Osteocyte (in vitro differentiated cells): ENCODE data around the gene ACP7. TPM values are rescaled to one million over a fixed set of nuclear protein-coding genes. Genes with fewer than 3 reads are reported as not detected.

Source experiments
- DNase-seq: peaks from one replicate; pipeline ENCODE4 v3.0.0; 2021; ENCODE audit warnings: mixed read lengths; ENCODE audit not compliant: unreplicated experiment; ENCODE audit errors: extremely low spot score
- H3K27ac Mint-ChIP-seq: one replicate; pipeline ENCODE4 v1.8.0; 2021; ENCODE audit warnings: mild to moderate bottlenecking, mixed read lengths; ENCODE audit not compliant: unreplicated experiment
- H3K27me3 Mint-ChIP-seq: one replicate; pipeline ENCODE4 v1.8.0; 2021; ENCODE audit warnings: mixed read lengths; ENCODE audit not compliant: unreplicated experiment
- H3K36me3 Mint-ChIP-seq: one replicate; pipeline ENCODE4 v1.8.0; 2021; ENCODE audit warnings: mixed read lengths; ENCODE audit not compliant: unreplicated experiment
- H3K4me1 Mint-ChIP-seq: one replicate; pipeline ENCODE4 v1.8.0; 2021; ENCODE audit warnings: mixed read lengths; ENCODE audit not compliant: unreplicated experiment
- H3K4me3 Mint-ChIP-seq: one replicate; pipeline ENCODE4 v1.8.0; 2021; ENCODE audit warnings: mild to moderate bottlenecking, moderate library complexity, mixed read lengths; ENCODE audit not compliant: unreplicated experiment
- H3K9me3 Mint-ChIP-seq: one replicate; pipeline ENCODE4 v1.8.0; 2021; ENCODE audit warnings: mixed read lengths; ENCODE audit not compliant: unreplicated experiment
- CTCF ChIP-seq: fragments of 200-600 bp; sonication (generic); IDR thresholded peaks from 2 replicates; pipeline ENCODE4 v1.5.0; 2021; ENCODE audit warnings: antibody characterized with exemption, mild to moderate bottlenecking, moderate library complexity
- total RNA-seq: library from RNA; stranded (reverse); gene quantifications from 2 replicates; pipeline ENCODE4 v1.2.1, GENCODE V29; 2021

The ACP7 gene
- total RNA-seq, 1 donor from 2014 or later: not detected

DNA sequence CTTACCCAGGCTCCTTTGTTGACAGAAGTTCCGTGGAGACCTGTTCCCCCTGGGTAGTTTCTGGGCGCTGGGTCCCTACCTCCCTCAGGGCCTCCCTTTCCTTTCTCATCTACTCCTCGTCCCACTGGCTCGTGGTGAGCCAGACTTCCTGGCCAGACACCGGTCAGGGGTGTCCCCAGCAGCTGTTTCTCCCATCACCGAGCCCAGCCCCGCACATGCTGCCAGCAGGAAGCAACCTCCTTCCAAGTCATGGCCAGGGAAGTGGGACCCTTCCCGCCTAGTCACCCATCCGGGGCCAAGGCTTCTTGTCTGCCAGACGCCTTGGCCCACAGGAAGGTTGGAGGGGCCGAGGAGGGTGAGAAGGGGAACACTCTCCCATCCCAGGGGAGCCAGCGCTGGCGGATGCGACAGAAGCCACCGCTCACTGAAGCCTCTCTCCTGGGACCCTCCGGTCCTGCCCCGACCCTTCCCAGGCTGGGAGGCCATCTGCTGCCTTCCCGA lies 47.1 kb downstream of the ACP7 start:
- DNase-seq: no peak
- Mint-ChIP-seq H3K4me3 (no peak overlapping the region), H3K9me3 (no peaks in the 10 kb centered on the region), H3K27me3 (no peaks in the 10 kb centered on the region), H3K36me3 (no peaks in the 10 kb centered on the region), H3K4me1 (peaks cover 45% of the 10 kb centered on the region), H3K27ac (peak overlapping the region; percentile 52)
- no peak for TF ChIP-seq CTCF

GRCh38 chr19:39132344-39132969 lies 48.3 kb downstream of the ACP7 start:
- no peak for TF ChIP-seq CTCF
- no peak for DNase-seq
- no peaks in the 10 kb centered on the region for H3K27me3 Mint-ChIP-seq
- no peaks in the 10 kb centered on the region for H3K9me3 Mint-ChIP-seq
- no peak overlapping the region for H3K4me3 Mint-ChIP-seq
- no peak overlapping the region for H3K27ac Mint-ChIP-seq
- H3K4me1 Mint-ChIP-seq: peaks cover 46% of the 10 kb centered on the region
- H3K36me3 Mint-ChIP-seq: no peaks in the 10 kb centered on the region

DNA sequence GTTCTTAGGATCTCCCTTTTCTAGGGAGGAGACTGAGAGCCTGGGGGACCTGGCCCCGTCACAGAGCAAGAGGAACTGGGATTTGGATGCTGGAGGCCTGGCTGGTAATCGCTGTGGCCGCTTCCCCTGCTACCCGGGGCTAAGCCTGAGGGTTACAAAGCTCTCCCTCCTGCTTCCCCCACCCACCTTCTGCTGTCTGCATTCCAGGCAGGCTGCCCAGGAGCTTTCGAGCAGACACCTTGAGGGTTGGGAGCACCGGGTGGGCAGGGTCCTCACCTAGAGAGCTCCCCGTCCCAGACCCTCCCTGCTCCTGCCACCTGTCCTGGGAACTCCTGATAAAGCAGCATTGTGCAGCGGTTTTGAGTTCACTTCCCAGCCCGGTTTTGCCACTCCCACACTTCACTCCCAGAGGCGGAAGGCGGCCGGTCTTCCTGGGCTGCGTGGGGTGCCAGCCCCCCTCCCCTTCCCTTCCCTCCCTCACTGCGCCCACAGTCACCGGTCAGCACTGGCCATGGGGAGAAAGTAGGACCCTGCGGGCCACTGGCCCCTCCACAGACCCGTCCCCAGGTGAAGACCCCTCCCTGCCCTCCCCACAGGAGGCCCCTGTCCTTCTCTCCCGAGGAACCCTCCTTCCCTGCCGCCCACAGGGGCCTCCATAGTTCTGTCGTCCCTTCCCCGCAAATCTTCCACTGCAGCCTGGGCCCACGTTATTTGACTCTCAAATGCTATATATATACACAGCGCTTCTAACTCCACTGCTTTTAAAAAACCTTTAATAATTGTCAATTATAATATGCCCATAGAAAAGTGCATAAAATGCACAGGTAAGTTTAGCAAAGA lies 49.5 kb downstream of the ACP7 start:
- H3K27me3 Mint-ChIP-seq: no peaks in the 10 kb centered on the region
- H3K4me3 Mint-ChIP-seq: no peak overlapping the region
- TF ChIP-seq CTCF: no peak
- H3K36me3 Mint-ChIP-seq: no peaks in the 10 kb centered on the region
- H3K27ac Mint-ChIP-seq: no peak overlapping the region
- H3K9me3 Mint-ChIP-seq: no peaks in the 10 kb centered on the region
- no peak for DNase-seq
- H3K4me1 Mint-ChIP-seq: peaks cover 37% of the 10 kb centered on the region

DNA sequence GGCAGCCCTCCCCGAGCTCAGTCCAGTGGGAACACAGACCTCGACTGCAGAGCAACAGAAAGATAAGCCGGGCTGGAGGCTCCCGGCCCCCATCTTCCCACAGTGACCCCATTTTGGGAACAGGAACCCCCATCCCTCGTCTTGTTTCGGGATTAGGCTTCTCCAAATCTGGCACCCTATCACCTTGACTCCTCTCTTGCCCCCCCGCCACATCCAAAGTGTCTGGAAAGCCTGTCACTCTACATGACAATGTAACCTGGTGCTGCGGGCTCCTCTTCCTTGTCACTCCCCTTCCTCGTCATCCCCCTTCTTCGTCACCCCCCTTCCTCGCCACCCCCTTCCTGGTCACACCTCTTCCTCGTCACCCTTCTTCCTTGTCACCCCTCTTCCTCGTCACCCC lies 51.5 kb downstream of the ACP7 start:
- H3K36me3 Mint-ChIP-seq: no peaks in the 10 kb centered on the region
- no peak for DNase-seq
- H3K4me3 Mint-ChIP-seq: no peak overlapping the region
- TF ChIP-seq CTCF: no peak
- H3K4me1 Mint-ChIP-seq: peaks cover 34% of the 10 kb centered on the region
- no peaks in the 10 kb centered on the region for H3K9me3 Mint-ChIP-seq
- no peak overlapping the region for H3K27ac Mint-ChIP-seq
- H3K27me3 Mint-ChIP-seq: no peaks in the 10 kb centered on the region
